Esophagus squamous epithelium (tissue), 4 donors: ENCODE results near the gene BMPER.

Experiments used
- CTCF ChIP-seq, 6 experiments: fragments of 450-650 bp in 4 of 6; fragments of 200-600 bp in 2 of 6; sonication (generic) in 2 of 6; IDR thresholded peaks; one replicate each; pipeline ENCODE4 v1.5.1; 2016 to 2019; ENCODE audit warnings: antibody characterized with exemption in 6 of 6, mild to moderate bottlenecking in 4 of 6, moderate library complexity in 4 of 6
- POLR2A ChIP-seq, 4 donors: fragments of 450-650 bp; IDR thresholded peaks; one replicate each; pipeline ENCODE4 v1.6.1; 2017; ENCODE audit warnings: antibody characterized with exemption in 4 of 4, mild to moderate bottlenecking in 4 of 4, moderate library complexity in 3 of 4

GRCh38 chr7:34131371-34131770 is 226.0 kb downstream of the BMPER start:
- TF ChIP-seq CTCF (IDR thresholded peaks at IDR 0.05) (no peak), POLR2A (IDR thresholded peaks at IDR 0.05) (no peak)
